Measurements from ENCODE around the gene SF3A1.

The SF3A1 gene

GRCh38 chr22:30293026-30293425, 63.7 kb downstream of the SF3A1 start:
- Mint-ChIP-seq H3K36me3 (ENCODE audit: low read depth) (no peaks in the 10 kb centered on the region), H3K4me3 (no peak overlapping the region), H3K27me3 (ENCODE audit: low read depth, poor library complexity) (no peaks in the 10 kb centered on the region), H3K4me1 (peaks cover 36% of the 10 kb centered on the region), H3K27ac (no peak overlapping the region), H3K9me3 (no peaks in the 10 kb centered on the region)
- TF ChIP-seq CTCF (IDR thresholded peaks at IDR 0.05): no peak
- no peak for DNase-seq

GRCh38 chr22:30292069-30292970, 64.4 kb downstream of the SF3A1 start:
- H3K9me3 Mint-ChIP-seq: no peaks in the 10 kb centered on the region
- H3K27ac Mint-ChIP-seq: no peak overlapping the region
- no peak overlapping the region for H3K4me3 Mint-ChIP-seq

GRCh38 chr22:30291058-30291892, 65.4 kb downstream of the SF3A1 start:
- H3K36me3 Mint-ChIP-seq (ENCODE audit: low read depth): no peaks in the 10 kb centered on the region
- TF ChIP-seq CTCF (IDR thresholded peaks at IDR 0.05): no peak
- DNase-seq: no peak
- no peak overlapping the region for H3K4me3 Mint-ChIP-seq
- H3K27ac Mint-ChIP-seq: no peak overlapping the region
- H3K4me1 Mint-ChIP-seq: peaks cover 40% of the 10 kb centered on the region
- H3K27me3 Mint-ChIP-seq (ENCODE audit: low read depth, poor library complexity): no peaks in the 10 kb centered on the region
- no peaks in the 10 kb centered on the region for H3K9me3 Mint-ChIP-seq

More at GRCh38 chr22:30292069-30292970, 64.4 kb downstream of the SF3A1 start:
- no peaks in the 10 kb centered on the region for H3K27me3 Mint-ChIP-seq (ENCODE audit: low read depth, poor library complexity)
- no peak for TF ChIP-seq CTCF (IDR thresholded peaks at IDR 0.05)
- H3K4me1 Mint-ChIP-seq: peaks cover 40% of the 10 kb centered on the region
- H3K36me3 Mint-ChIP-seq (ENCODE audit: low read depth): no peaks in the 10 kb centered on the region
- DNase-seq: no peak

- H3K9me3 Mint-ChIP-seq: no peaks in the 10 kb centered on the region
- no peak overlapping the region for H3K27ac Mint-ChIP-seq
- TF ChIP-seq CTCF (IDR thresholded peaks at IDR 0.05): no peak
- no peaks in the 10 kb centered on the region for H3K27me3 Mint-ChIP-seq (ENCODE audit: low read depth, poor library complexity)
- peak overlapping the region; percentile 73 for H3K4me3 Mint-ChIP-seq
- peaks cover 36% of the 10 kb centered on the region for H3K4me1 Mint-ChIP-seq
- H3K36me3 Mint-ChIP-seq (ENCODE audit: low read depth): no peaks in the 10 kb centered on the region
- DNase-seq: peak; percentile 23
Observed at GRCh38 chr22:30290342-30291057, 66.2 kb downstream of the SF3A1 start.

- no peak for DNase-seq
- Mint-ChIP-seq H3K4me1 (peaks cover 33% of the 10 kb centered on the region), H3K4me3 (peak overlapping the region; percentile 73), H3K9me3 (no peaks in the 10 kb centered on the region), H3K36me3 (ENCODE audit: low read depth) (no peaks in the 10 kb centered on the region), H3K27ac (no peak overlapping the region), H3K27me3 (ENCODE audit: low read depth, poor library complexity) (no peaks in the 10 kb centered on the region)
- no peak for TF ChIP-seq CTCF (IDR thresholded peaks at IDR 0.05)
Observed at GRCh38 chr22:30289980-30290313, 66.7 kb downstream of the SF3A1 start.
